LNCAP (cell line): ENCODE measurements around the gene DIPK1A.

Experiments
- CTCF ChIP-seq: fragments of 450-650 bp; IDR thresholded peaks from 2 replicates; pipeline ENCODE4 v1.5.1; 2017; ENCODE audit warnings: mild to moderate bottlenecking

DIPK1A gene

GRCh38 chr1:92839442-92839841 is 121.8 kb downstream of the DIPK1A start:
- TF ChIP-seq CTCF: no peak

- TF ChIP-seq CTCF: no peak
Observed at GRCh38 chr1:92838519-92838918, 122.7 kb downstream of the DIPK1A start.

- no peak for TF ChIP-seq CTCF
Observed at GRCh38 chr1:92837062-92837461, 124.2 kb downstream of the DIPK1A start.

GRCh38 chr1:92834617-92835016 is 126.6 kb downstream of the DIPK1A start:
- TF ChIP-seq CTCF: no peak

GRCh38 chr1:92833840-92834239 is 127.4 kb downstream of the DIPK1A start:
- TF ChIP-seq CTCF: no peak

- TF ChIP-seq CTCF: no peak
Observed at GRCh38 chr1:92832537-92833114, 128.6 kb downstream of the DIPK1A start.

GRCh38 chr1:92831762-92832536 is 129.3 kb downstream of the DIPK1A start, which contains the start of gene RPL5:
Gene RPL5, plus strand, starts transcription at chr1:92832040. Its CDS starts 75 bp downstream, at chr1:92832115.
- peak; percentile 96 for TF ChIP-seq CTCF
